HEK293 (cell line): ENCODE results near the gene ZCCHC3.

ENCODE experiments used
- CTCF ChIA-PET: fragments of 350-600 bp; formaldehyde crosslinking; extraction: SDS; loops from one replicate; lab custom pipeline; 2021; ENCODE audit warnings: antibody characterized with exemption; lab: Yijun Ruan, JAX
- POLR2A ChIA-PET: fragments of 300-600 bp; formaldehyde crosslinking; extraction: SDS; loops from one replicate; lab custom pipeline; 2020; ENCODE audit warnings: antibody characterized with exemption, inconsistent platforms; lab: Yijun Ruan, JAX
- H3K27ac ChIP-seq: fragments of 200-500 bp; sonication (Bioruptor generic); 2 replicates; pipeline ENCODE4 v1.5.1; 2014; ENCODE audit warnings: low read depth, low read length, control low read depth, inconsistent platforms; ENCODE audit errors: extremely low read depth
- H3K36me3 ChIP-seq, 2 experiments: fragments of 200-500 bp in 1 of 2; sonication (Bioruptor generic) in 1 of 2; 1 replicate in 1 of 2; 2 replicates in 1 of 2; pipeline ENCODE4 v1.5.1; 2014 to 2017; ENCODE audit warnings: inconsistent platforms in 2 of 2, low read length in 2 of 2; ENCODE audit not compliant: control insufficient read depth in 2 of 2, insufficient read depth in 1 of 2
- H3K4me1 ChIP-seq: fragments of 200-500 bp; sonication (Bioruptor generic); 2 replicates; pipeline ENCODE4 v1.5.1; 2014; ENCODE audit warnings: mild to moderate bottlenecking, low read length, inconsistent platforms; ENCODE audit not compliant: control insufficient read depth, insufficient read depth
- H3K4me3 ChIP-seq: 2 replicates; pipeline ENCODE4 v1.5.1; 2011; ENCODE audit warnings: low read depth, mild to moderate bottlenecking, control low read depth, low read length, moderate library complexity
- H3K9me3 ChIP-seq: fragments of 200-500 bp; sonication (Bioruptor generic); 2 replicates; pipeline ENCODE4 v1.5.1; 2014; ENCODE audit warnings: low read depth, low read length, inconsistent platforms; ENCODE audit not compliant: control insufficient read depth, insufficient read depth
- GLIS2 ChIP-seq: fragments of 450-650 bp; formaldehyde crosslinking; IDR thresholded peaks from 2 replicates; pipeline ENCODE4 v1.5.1; 2016; ENCODE audit warnings: missing biosample characterization, missing genetic modification characterization
- KLF1 ChIP-seq: fragments of 450-650 bp; formaldehyde crosslinking; IDR thresholded peaks from 2 replicates; pipeline ENCODE4 v1.5.1; 2016; ENCODE audit warnings: missing biosample characterization, missing genetic modification characterization
- MYNN ChIP-seq: fragments of 450-650 bp; formaldehyde crosslinking; IDR thresholded peaks from 2 replicates; pipeline ENCODE4 v1.5.1; 2016; ENCODE audit warnings: missing biosample characterization, missing genetic modification characterization, borderline replicate concordance
- SETDB1 ChIP-seq: IDR thresholded peaks from one replicate; pipeline ENCODE4 v1.6.1; 2017; ENCODE audit warnings: mild to moderate bottlenecking, low read length, moderate library complexity, mixed read lengths; ENCODE audit not compliant: insufficient read length
- SP7 ChIP-seq: fragments of 450-650 bp; formaldehyde crosslinking; IDR thresholded peaks from 2 replicates; pipeline ENCODE4 v1.5.1; 2016; ENCODE audit warnings: missing biosample characterization, missing genetic modification characterization
- TCF7L2 ChIP-seq: IDR thresholded peaks from 2 replicates; pipeline ENCODE4 v1.6.1; 2011; ENCODE audit warnings: low read depth, mild to moderate bottlenecking, inconsistent platforms, low read length, moderate library complexity, borderline replicate concordance
- YY2 ChIP-seq: fragments of 450-650 bp; formaldehyde crosslinking; IDR thresholded peaks from 2 replicates; pipeline ENCODE4 v1.5.1; 2016; ENCODE audit warnings: missing biosample characterization, missing genetic modification characterization
- ZBTB21 ChIP-seq: fragments of 450-650 bp; formaldehyde crosslinking; IDR thresholded peaks from 2 replicates; pipeline ENCODE4 v1.5.1; 2017; ENCODE audit warnings: missing biosample characterization, missing genetic modification characterization
- ZBTB48 ChIP-seq: fragments of 450-650 bp; formaldehyde crosslinking; IDR thresholded peaks from 2 replicates; pipeline ENCODE4 v1.5.1; 2016; ENCODE audit warnings: missing biosample characterization, missing genetic modification characterization
- ZBTB7A ChIP-seq: fragments of 450-650 bp; formaldehyde crosslinking; IDR thresholded peaks from 2 replicates; pipeline ENCODE4 v1.5.1; 2016; ENCODE audit warnings: low read depth, missing biosample characterization, missing genetic modification characterization
- ZNF155 ChIP-seq: fragments of 450-650 bp; formaldehyde crosslinking; IDR thresholded peaks from 2 replicates; pipeline ENCODE4 v1.5.1; 2016; ENCODE audit warnings: missing biosample characterization, missing genetic modification characterization
- ZNF157 ChIP-seq: fragments of 450-650 bp; formaldehyde crosslinking; IDR thresholded peaks from 2 replicates; pipeline ENCODE4 v1.5.1; 2016; ENCODE audit warnings: missing biosample characterization, missing genetic modification characterization
- ZNF174 ChIP-seq: fragments of 450-650 bp; formaldehyde crosslinking; IDR thresholded peaks from 2 replicates; pipeline ENCODE4 v1.5.0; 2017; ENCODE audit warnings: missing biosample characterization, mild to moderate bottlenecking, missing genetic modification characterization
- ZNF23 ChIP-seq: fragments of 450-650 bp; formaldehyde crosslinking; IDR thresholded peaks from 2 replicates; pipeline ENCODE4 v1.5.1; 2016; ENCODE audit warnings: missing biosample characterization, missing genetic modification characterization, borderline replicate concordance
- ZNF311 ChIP-seq: fragments of 450-650 bp; formaldehyde crosslinking; IDR thresholded peaks from 2 replicates; pipeline ENCODE4 v1.5.1; 2017; ENCODE audit warnings: missing biosample characterization, missing genetic modification characterization, borderline replicate concordance
- ZNF335 ChIP-seq: fragments of 450-650 bp; formaldehyde crosslinking; conservative IDR thresholded peaks from 2 replicates; pipeline ENCODE4 v1.5.1; 2016; ENCODE audit warnings: missing biosample characterization, missing genetic modification characterization
- ZNF350 ChIP-seq: fragments of 450-650 bp; formaldehyde crosslinking; IDR thresholded peaks from 2 replicates; pipeline ENCODE4 v1.5.0; 2017; ENCODE audit warnings: missing biosample characterization, mild to moderate bottlenecking, missing genetic modification characterization
- ZNF366 ChIP-seq: fragments of 450-650 bp; formaldehyde crosslinking; conservative IDR thresholded peaks from 2 replicates; pipeline ENCODE4 v1.5.1; 2016; ENCODE audit warnings: missing biosample characterization, missing genetic modification characterization
- ZNF404 ChIP-seq: fragments of 450-650 bp; formaldehyde crosslinking; IDR thresholded peaks from 2 replicates; pipeline ENCODE4 v1.5.1; 2017; ENCODE audit warnings: missing biosample characterization, missing genetic modification characterization
- ZNF433 ChIP-seq: fragments of 450-650 bp; formaldehyde crosslinking; IDR thresholded peaks from 2 replicates; pipeline ENCODE4 v1.5.1; 2016; ENCODE audit warnings: missing biosample characterization, missing genetic modification characterization, low read depth
- ZNF473 ChIP-seq: fragments of 450-650 bp; formaldehyde crosslinking; IDR thresholded peaks from 2 replicates; pipeline ENCODE4 v1.5.1; 2017; ENCODE audit warnings: missing biosample characterization, missing genetic modification characterization
- ZNF76 ChIP-seq: fragments of 450-650 bp; formaldehyde crosslinking; IDR thresholded peaks from 2 replicates; pipeline ENCODE4; 2016; ENCODE audit warnings: low read depth, missing biosample characterization, missing genetic modification characterization, borderline replicate concordance
- ZSCAN30 ChIP-seq: fragments of 450-650 bp; IDR thresholded peaks from 2 replicates; pipeline ENCODE4 v1.5.1; 2018; ENCODE audit warnings: missing biosample characterization, mild to moderate bottlenecking, missing genetic modification characterization, moderate library complexity
- TF ChIP-seq, protein P1 (sequence below): fragments of 450-650 bp; formaldehyde crosslinking; IDR thresholded peaks from 2 replicates; pipeline ENCODE4 v1.5.1; 2016; ENCODE audit warnings: missing biosample characterization, missing genetic modification characterization
- TF ChIP-seq, protein P2 (sequence below): fragments of 450-650 bp; formaldehyde crosslinking; IDR thresholded peaks from 2 replicates; pipeline ENCODE4 v1.5.1; 2016; ENCODE audit warnings: missing biosample characterization, missing genetic modification characterization
- TF ChIP-seq, protein P3 (sequence below): fragments of 450-650 bp; formaldehyde crosslinking; optimal IDR thresholded peaks from 2 replicates; pipeline ENCODE3; 2016; ENCODE audit warnings: missing biosample characterization, mild to moderate bottlenecking, missing genetic modification characterization
- TF ChIP-seq, protein P4 (sequence below): fragments of 450-650 bp; formaldehyde crosslinking; IDR thresholded peaks from 2 replicates; pipeline ENCODE4 v1.5.1; 2016; ENCODE audit warnings: missing biosample characterization, missing genetic modification characterization
- TF ChIP-seq, protein P5 (sequence below): fragments of 450-650 bp; formaldehyde crosslinking; IDR thresholded peaks from 2 replicates; pipeline ENCODE4 v1.5.1; 2017; ENCODE audit warnings: missing biosample characterization, missing genetic modification characterization

ZCCHC3 gene

DNA sequence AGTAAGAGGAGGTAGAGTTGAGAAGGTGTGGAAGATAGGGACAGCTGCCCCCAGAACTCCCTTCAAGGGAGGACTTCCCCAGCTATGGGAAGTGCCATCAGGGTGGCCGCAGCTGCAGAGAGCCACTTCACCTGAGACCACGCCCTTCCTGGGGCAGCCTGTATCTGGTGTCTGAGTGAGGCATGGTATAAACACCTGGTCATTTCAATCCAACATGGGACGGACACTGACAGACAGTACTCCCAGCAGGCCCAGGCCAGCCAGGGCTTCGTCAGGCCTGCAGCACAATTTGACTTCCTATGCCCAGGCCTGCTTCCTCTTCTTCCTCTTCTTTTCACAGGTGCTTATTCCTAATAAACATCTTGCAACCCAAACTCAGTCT, 32.5 kb downstream of the ZCCHC3 start:
- POLR2A ChIA-PET = interaction anchor here (1.0 to 3.2 kb wide), 9 partner anchors 12 to 78 kb away, joined by 3 to 14 read pairs (median 4); partner anchors contain the start of genes NRSN2 and ZCCHC3
- H3K36me3 ChIP-seq = peaks cover 0 to 5% of the 10 kb centered on the region in 2 experiments; a peak in 1 of 3 replicates
- H3K4me3 ChIP-seq = no peak overlapping the region
- CTCF ChIA-PET = interaction anchor here (0.8 to 3.6 kb wide), 17 partner anchors 10 to 112 kb away, joined by 3 to 29 read pairs (median 8); partner anchors contain the start of gene NRSN2
- no peak for TF ChIP-seq ZNF155 (tag by site-specific recombination)
- TF ChIP-seq, protein P1, sequence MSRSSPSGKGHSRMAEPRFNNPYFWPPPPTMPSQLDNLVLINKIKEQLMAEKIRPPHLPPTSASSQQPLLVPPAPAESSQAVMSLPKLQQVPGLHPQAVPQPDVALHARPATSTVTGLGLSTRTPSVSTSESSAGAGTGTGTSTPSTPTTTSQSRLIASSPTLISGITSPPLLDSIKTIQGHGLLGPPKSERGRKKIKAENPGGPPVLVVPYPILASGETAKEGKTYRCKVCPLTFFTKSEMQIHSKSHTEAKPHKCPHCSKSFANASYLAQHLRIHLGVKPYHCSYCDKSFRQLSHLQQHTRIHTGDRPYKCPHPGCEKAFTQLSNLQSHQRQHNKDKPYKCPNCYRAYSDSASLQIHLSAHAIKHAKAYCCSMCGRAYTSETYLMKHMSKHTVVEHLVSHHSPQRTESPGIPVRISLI (tag by site-specific recombination) = no peak
- TF ChIP-seq ZNF23 (tag by site-specific recombination) = no peak
- no peak for TF ChIP-seq ZNF366 (tag by site-specific recombination)
- no peak for TF ChIP-seq GLIS2 (tag by site-specific recombination)
- TF ChIP-seq TCF7L2 = no peak
- no peak for TF ChIP-seq ZNF473 (tag by site-specific recombination)
- TF ChIP-seq, protein P2, sequence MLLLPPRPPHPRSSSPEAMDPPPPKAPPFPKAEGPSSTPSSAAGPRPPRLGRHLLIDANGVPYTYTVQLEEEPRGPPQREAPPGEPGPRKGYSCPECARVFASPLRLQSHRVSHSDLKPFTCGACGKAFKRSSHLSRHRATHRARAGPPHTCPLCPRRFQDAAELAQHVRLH (tag by site-specific recombination) = no peak
- no peak for TF ChIP-seq SETDB1
- no peak for TF ChIP-seq ZNF350
- TF ChIP-seq SP7 (tag by site-specific recombination) = no peak
- TF ChIP-seq ZNF404 (tag by site-specific recombination) = no peak
- TF ChIP-seq, protein P3, sequence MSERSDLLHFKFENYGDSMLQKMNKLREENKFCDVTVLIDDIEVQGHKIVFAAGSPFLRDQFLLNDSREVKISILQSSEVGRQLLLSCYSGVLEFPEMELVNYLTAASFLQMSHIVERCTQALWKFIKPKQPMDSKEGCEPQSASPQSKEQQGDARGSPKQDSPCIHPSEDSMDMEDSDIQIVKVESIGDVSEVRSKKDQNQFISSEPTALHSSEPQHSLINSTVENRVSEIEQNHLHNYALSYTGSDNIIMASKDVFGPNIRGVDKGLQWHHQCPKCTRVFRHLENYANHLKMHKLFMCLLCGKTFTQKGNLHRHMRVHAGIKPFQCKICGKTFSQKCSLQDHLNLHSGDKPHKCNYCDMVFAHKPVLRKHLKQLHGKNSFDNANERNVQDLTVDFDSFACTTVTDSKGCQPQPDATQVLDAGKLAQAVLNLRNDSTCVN (tag by site-specific recombination) = no peak
- no peak for TF ChIP-seq ZNF311
- no peak for TF ChIP-seq ZNF157 (tag by site-specific recombination)
- no peak for TF ChIP-seq ZBTB7A (tag by site-specific recombination)
- TF ChIP-seq ZNF174 (tag by site-specific recombination) = no peak
- TF ChIP-seq YY2 (tag by site-specific recombination) = no peak
- H3K27ac ChIP-seq = no peak overlapping the region
- H3K9me3 ChIP-seq = no peaks in the 10 kb centered on the region
- peaks cover 7% of the 10 kb centered on the region for H3K4me1 ChIP-seq

DNA sequence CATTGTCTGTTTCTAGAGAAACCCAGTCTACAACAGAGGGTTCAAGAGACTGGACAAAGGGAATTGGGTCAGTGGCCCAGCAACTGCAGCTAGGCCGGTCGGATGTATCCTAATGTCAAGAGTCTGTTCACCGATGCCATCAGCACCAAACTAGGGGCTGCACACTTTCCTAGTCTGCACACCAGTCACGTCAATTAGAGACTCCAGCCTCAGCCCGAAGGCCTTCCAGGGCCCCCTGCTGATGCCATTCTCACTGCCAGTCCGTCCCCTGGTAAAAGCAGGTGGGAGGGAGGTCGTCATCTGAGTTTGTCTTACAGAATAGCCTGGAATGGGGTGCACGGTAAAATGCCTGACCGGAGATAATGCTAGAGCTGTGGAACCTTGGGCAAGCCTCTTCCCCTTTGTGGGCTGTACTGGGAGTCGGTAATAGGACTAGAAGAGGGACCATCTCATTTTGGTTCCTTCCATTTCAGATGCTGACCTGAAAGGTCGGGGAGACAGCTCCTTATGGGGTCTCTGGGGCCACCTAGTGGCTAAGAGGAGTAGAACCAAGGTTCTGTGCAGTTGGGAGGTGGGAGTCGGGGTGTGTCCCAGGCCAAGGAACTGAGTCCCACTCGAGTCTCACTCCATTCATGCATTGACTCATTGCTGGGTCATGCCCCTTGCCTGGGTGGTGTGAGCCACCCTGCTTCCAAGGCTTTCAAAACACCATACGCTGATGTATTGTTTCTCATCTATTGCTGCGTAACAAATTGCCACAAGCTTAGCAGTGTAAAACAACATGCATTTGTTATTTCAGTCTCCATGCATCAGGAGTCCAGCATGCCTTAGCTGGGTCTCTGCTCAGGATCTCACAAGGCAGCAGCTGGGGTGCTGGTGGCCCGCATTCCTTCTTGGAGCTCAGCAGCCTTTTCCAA, 33.1 kb downstream of the ZCCHC3 start:
- H3K4me3 ChIP-seq = no peak overlapping the region
- peaks cover 6% of the 10 kb centered on the region; the same call in 1 of the 2 replicates for H3K4me1 ChIP-seq
- ChIA-PET POLR2A (interaction anchor here (0.6 to 3.2 kb wide), 9 partner anchors 9 to 77 kb away, joined by 3 to 14 read pairs (median 4); partner anchors contain the start of genes NRSN2 and ZCCHC3), CTCF (interaction anchor here (0.5 to 3.6 kb wide), 39 partner anchors 9 to 928 kb away, joined by 3 to 29 read pairs (median 5); partner anchors contain the start of genes DEFB132, NRSN2 and ZCCHC3)
- H3K36me3 ChIP-seq = peaks cover 0 to 5% of the 10 kb centered on the region in 2 experiments; a peak in 1 of 3 replicates
- no peaks in the 10 kb centered on the region for H3K9me3 ChIP-seq
- H3K27ac ChIP-seq = no peak overlapping the region
- TF ChIP-seq, protein P4, sequence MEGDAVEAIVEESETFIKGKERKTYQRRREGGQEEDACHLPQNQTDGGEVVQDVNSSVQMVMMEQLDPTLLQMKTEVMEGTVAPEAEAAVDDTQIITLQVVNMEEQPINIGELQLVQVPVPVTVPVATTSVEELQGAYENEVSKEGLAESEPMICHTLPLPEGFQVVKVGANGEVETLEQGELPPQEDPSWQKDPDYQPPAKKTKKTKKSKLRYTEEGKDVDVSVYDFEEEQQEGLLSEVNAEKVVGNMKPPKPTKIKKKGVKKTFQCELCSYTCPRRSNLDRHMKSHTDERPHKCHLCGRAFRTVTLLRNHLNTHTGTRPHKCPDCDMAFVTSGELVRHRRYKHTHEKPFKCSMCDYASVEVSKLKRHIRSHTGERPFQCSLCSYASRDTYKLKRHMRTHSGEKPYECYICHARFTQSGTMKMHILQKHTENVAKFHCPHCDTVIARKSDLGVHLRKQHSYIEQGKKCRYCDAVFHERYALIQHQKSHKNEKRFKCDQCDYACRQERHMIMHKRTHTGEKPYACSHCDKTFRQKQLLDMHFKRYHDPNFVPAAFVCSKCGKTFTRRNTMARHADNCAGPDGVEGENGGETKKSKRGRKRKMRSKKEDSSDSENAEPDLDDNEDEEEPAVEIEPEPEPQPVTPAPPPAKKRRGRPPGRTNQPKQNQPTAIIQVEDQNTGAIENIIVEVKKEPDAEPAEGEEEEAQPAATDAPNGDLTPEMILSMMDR (tag by site-specific recombination) = peak; percentile 63; the same call in 1 of the 2 replicates
- TF ChIP-seq ZNF335 (tag by site-specific recombination) = no peak
- TF ChIP-seq, protein P5, sequence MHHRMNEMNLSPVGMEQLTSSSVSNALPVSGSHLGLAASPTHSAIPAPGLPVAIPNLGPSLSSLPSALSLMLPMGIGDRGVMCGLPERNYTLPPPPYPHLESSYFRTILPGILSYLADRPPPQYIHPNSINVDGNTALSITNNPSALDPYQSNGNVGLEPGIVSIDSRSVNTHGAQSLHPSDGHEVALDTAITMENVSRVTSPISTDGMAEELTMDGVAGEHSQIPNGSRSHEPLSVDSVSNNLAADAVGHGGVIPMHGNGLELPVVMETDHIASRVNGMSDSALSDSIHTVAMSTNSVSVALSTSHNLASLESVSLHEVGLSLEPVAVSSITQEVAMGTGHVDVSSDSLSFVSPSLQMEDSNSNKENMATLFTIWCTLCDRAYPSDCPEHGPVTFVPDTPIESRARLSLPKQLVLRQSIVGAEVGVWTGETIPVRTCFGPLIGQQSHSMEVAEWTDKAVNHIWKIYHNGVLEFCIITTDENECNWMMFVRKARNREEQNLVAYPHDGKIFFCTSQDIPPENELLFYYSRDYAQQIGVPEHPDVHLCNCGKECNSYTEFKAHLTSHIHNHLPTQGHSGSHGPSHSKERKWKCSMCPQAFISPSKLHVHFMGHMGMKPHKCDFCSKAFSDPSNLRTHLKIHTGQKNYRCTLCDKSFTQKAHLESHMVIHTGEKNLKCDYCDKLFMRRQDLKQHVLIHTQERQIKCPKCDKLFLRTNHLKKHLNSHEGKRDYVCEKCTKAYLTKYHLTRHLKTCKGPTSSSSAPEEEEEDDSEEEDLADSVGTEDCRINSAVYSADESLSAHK = peak; percentile 77
- TF ChIP-seq ZBTB21 (tag by site-specific recombination) = no peak
- TF ChIP-seq ZNF433 (tag by site-specific recombination) = no peak
- TF ChIP-seq ZSCAN30 (tag by site-specific recombination) = 0 out of 2 replicates have a peak, but pooled peaks have one; percentile 19
- TF ChIP-seq KLF1 (tag by site-specific recombination) = no peak
- TF ChIP-seq ZBTB48 = peak; percentile 64; the same call in 1 of the 2 replicates
- no peak for TF ChIP-seq ZNF76
- TF ChIP-seq MYNN = no peak
